Natural killer cell treated with Interleukin-12 subunit alpha and Interleukin-12 subunit beta and Interleukin-15 and Interleukin-18, amount 100 ng/mL, for 72 hours (primary cell): ENCODE measurements around the gene SLC28A1. TPM values are rescaled to one million over a fixed set of nuclear protein-coding genes. Genes with fewer than 3 reads are reported as not detected.

Source experiments
- ATAC-seq, 2 donors: fragments of 150-1000 bp; cut with Tn5 transposase in 1 of 2; sonication (Bioruptor Pico), chemical (Tn5 transposase) in 1 of 2; 2 replicates each; pipeline ENCODE4 v1.10.0; 2021
- DNase-seq: peaks from one replicate; pipeline ENCODE4 v3.0.0; 2022; ENCODE audit warnings: low spot score
- H3K27ac Mint-ChIP-seq, 2 donors: 1 replicate in 1 of 2; 2 replicates in 1 of 2; pipeline ENCODE4 v1.8.0; 2022; ENCODE audit warnings: mixed read lengths in 2 of 2, mild to moderate bottlenecking in 1 of 2, moderate library complexity in 1 of 2
- H3K27me3 Mint-ChIP-seq, 2 donors: 1 replicate in 1 of 2; 2 replicates in 1 of 2; pipeline ENCODE4 v1.8.0; 2022; ENCODE audit warnings: mixed read lengths in 2 of 2
- H3K36me3 Mint-ChIP-seq: one replicate; pipeline ENCODE4 v1.8.0; 2022; ENCODE audit warnings: mixed read lengths
- H3K4me1 Mint-ChIP-seq, 2 donors: 1 replicate in 1 of 2; 2 replicates in 1 of 2; pipeline ENCODE4 v1.8.0; 2022; ENCODE audit warnings: low read depth in 2 of 2, mixed read lengths in 2 of 2, mild to moderate bottlenecking in 1 of 2
- H3K4me3 Mint-ChIP-seq: one replicate; pipeline ENCODE4 v1.8.0; 2022; ENCODE audit warnings: mixed read lengths
- H3K9me3 Mint-ChIP-seq: 2 replicates; pipeline ENCODE4 v1.8.0; 2022; ENCODE audit warnings: mixed read lengths
- total RNA-seq, 2 donors: library from RNA; stranded (reverse); gene quantifications; one replicate each; pipeline ENCODE4 v1.2.3, GENCODE V29; 2022

SLC28A1 gene
- total RNA-seq, 2 donors from 2014 or later = not detected

GRCh38 chr15:84934942-84935729 is 50.7 kb downstream of the SLC28A1 start:
- ATAC-seq = peak; percentile 33 to 40
- H3K27ac Mint-ChIP-seq = no peak overlapping the region

GRCh38 chr15:84937144-84937543 is 52.7 kb downstream of the SLC28A1 start:
- no peak for DNase-seq
- Mint-ChIP-seq H3K4me3 (no peak overlapping the region), H3K36me3 (no peaks in the 10 kb centered on the region), H3K4me1 (no peaks in the 10 kb centered on the region), H3K27me3 (peaks cover 5 to 14% of the 10 kb centered on the region in 2 donors), H3K9me3 (no peaks in the 10 kb centered on the region), H3K27ac (no peak overlapping the region)
- ATAC-seq = no peak

More at GRCh38 chr15:84934942-84935729, 50.7 kb downstream of the SLC28A1 start:
- H3K4me1 Mint-ChIP-seq = no peaks in the 10 kb centered on the region
- no peak overlapping the region for H3K4me3 Mint-ChIP-seq
- DNase-seq = no peak
- H3K36me3 Mint-ChIP-seq = no peaks in the 10 kb centered on the region
- H3K27me3 Mint-ChIP-seq = peaks cover 2 to 14% of the 10 kb centered on the region in 2 donors
- no peaks in the 10 kb centered on the region for H3K9me3 Mint-ChIP-seq

- no peak overlapping the region for H3K4me3 Mint-ChIP-seq
- H3K9me3 Mint-ChIP-seq = no peaks in the 10 kb centered on the region
- H3K4me1 Mint-ChIP-seq = no peaks in the 10 kb centered on the region
- peaks cover 5 to 14% of the 10 kb centered on the region in 2 donors for H3K27me3 Mint-ChIP-seq
- no peak overlapping the region for H3K27ac Mint-ChIP-seq
- H3K36me3 Mint-ChIP-seq = no peaks in the 10 kb centered on the region
- DNase-seq (no peak), ATAC-seq (no peak)
These were observed 54.3 kb downstream of the SLC28A1 start for GRCh38 chr15:84938726-84939125.

GRCh38 chr15:84940399-84940798 is 55.9 kb downstream of the SLC28A1 start:
- Mint-ChIP-seq H3K4me3 (no peak overlapping the region), H3K4me1 (no peaks in the 10 kb centered on the region), H3K27ac (no peak overlapping the region), H3K27me3 (peaks cover 5 to 14% of the 10 kb centered on the region in 2 donors), H3K36me3 (no peaks in the 10 kb centered on the region), H3K9me3 (no peaks in the 10 kb centered on the region)
- ATAC-seq = no peak
- no peak for DNase-seq

GRCh38 chr15:84942456-84942855 is 58.0 kb downstream of the SLC28A1 start:
- DNase-seq (no peak), ATAC-seq (no peak)
- Mint-ChIP-seq H3K27ac (no peak overlapping the region), H3K27me3 (peaks cover 5 to 14% of the 10 kb centered on the region in 2 donors), H3K36me3 (no peaks in the 10 kb centered on the region), H3K4me3 (no peak overlapping the region), H3K4me1 (no peaks in the 10 kb centered on the region), H3K9me3 (no peaks in the 10 kb centered on the region)

GRCh38 chr15:84944311-84944710 is 59.8 kb downstream of the SLC28A1 start:
- H3K4me1 Mint-ChIP-seq = no peaks in the 10 kb centered on the region

GRCh38 chr15:84944861-84945260 is 60.4 kb downstream of the SLC28A1 start:
- no peaks in the 10 kb centered on the region for H3K9me3 Mint-ChIP-seq
- peaks cover 3 to 8% of the 10 kb centered on the region in 2 donors for H3K27me3 Mint-ChIP-seq
- H3K27ac Mint-ChIP-seq = no peak overlapping the region
- H3K36me3 Mint-ChIP-seq = no peaks in the 10 kb centered on the region
- H3K4me1 Mint-ChIP-seq = no peaks in the 10 kb centered on the region
- H3K4me3 Mint-ChIP-seq = no peak overlapping the region
- ATAC-seq (peak in 1 of 2 donors; percentile 17), DNase-seq (no peak)

More at GRCh38 chr15:84944311-84944710, 59.8 kb downstream of the SLC28A1 start:
- Mint-ChIP-seq H3K4me3 (no peak overlapping the region), H3K9me3 (no peaks in the 10 kb centered on the region), H3K27ac (no peak overlapping the region), H3K27me3 (peaks cover 3 to 9% of the 10 kb centered on the region in 2 donors), H3K36me3 (no peaks in the 10 kb centered on the region)
- ATAC-seq = peak; percentile 4 to 31
- DNase-seq = no peak

- Mint-ChIP-seq H3K27ac (no peak overlapping the region), H3K9me3 (no peaks in the 10 kb centered on the region), H3K36me3 (no peaks in the 10 kb centered on the region), H3K4me3 (no peak overlapping the region), H3K4me1 (no peaks in the 10 kb centered on the region), H3K27me3 (peaks cover 2 to 8% of the 10 kb centered on the region in 2 donors)
- DNase-seq (no peak), ATAC-seq (peak in 1 of 2 donors; percentile 7)
These were observed 62.5 kb downstream of the SLC28A1 start for GRCh38 chr15:84946772-84947489.

GRCh38 chr15:84947947-84948830 is 63.7 kb downstream of the SLC28A1 start:
- H3K4me3 Mint-ChIP-seq = no peak overlapping the region
- DNase-seq (no peak), ATAC-seq (no peak)
- no peak overlapping the region for H3K27ac Mint-ChIP-seq
- no peaks in the 10 kb centered on the region for H3K9me3 Mint-ChIP-seq
- H3K4me1 Mint-ChIP-seq = no peaks in the 10 kb centered on the region
- no peaks in the 10 kb centered on the region for H3K36me3 Mint-ChIP-seq
- peaks cover 5 to 8% of the 10 kb centered on the region in 2 donors for H3K27me3 Mint-ChIP-seq

GRCh38 chr15:84949043-84949442 is 64.6 kb downstream of the SLC28A1 start:
- ATAC-seq (no peak), DNase-seq (no peak)
- H3K4me3 Mint-ChIP-seq = no peak overlapping the region
- H3K27ac Mint-ChIP-seq = no peak overlapping the region
- H3K9me3 Mint-ChIP-seq = no peaks in the 10 kb centered on the region
- peaks cover 5 to 8% of the 10 kb centered on the region in 2 donors for H3K27me3 Mint-ChIP-seq
- no peaks in the 10 kb centered on the region for H3K36me3 Mint-ChIP-seq
- H3K4me1 Mint-ChIP-seq = no peaks in the 10 kb centered on the region

- ATAC-seq (no peak), DNase-seq (no peak)
- Mint-ChIP-seq H3K4me1 (no peaks in the 10 kb centered on the region), H3K4me3 (no peak overlapping the region), H3K36me3 (no peaks in the 10 kb centered on the region), H3K9me3 (no peaks in the 10 kb centered on the region), H3K27ac (no peak overlapping the region), H3K27me3 (peaks cover 5 to 8% of the 10 kb centered on the region in 2 donors)
These were observed 65.5 kb downstream of the SLC28A1 start for GRCh38 chr15:84949845-84950569.

- ATAC-seq (no peak), DNase-seq (no peak)
- Mint-ChIP-seq H3K27ac (no peak overlapping the region), H3K9me3 (no peaks in the 10 kb centered on the region), H3K27me3 (peaks cover 5 to 10% of the 10 kb centered on the region in 2 donors), H3K4me3 (no peak overlapping the region), H3K36me3 (no peaks in the 10 kb centered on the region), H3K4me1 (no peaks in the 10 kb centered on the region)
These were observed 66.2 kb downstream of the SLC28A1 start for GRCh38 chr15:84950570-84951111.

- Mint-ChIP-seq H3K4me3 (no peak overlapping the region), H3K36me3 (no peaks in the 10 kb centered on the region), H3K27ac (no peak overlapping the region), H3K27me3 (peaks cover 13 to 20% of the 10 kb centered on the region in 2 donors), H3K4me1 (peaks cover 0 to 4% of the 10 kb centered on the region in 2 donors), H3K9me3 (no peaks in the 10 kb centered on the region)
- DNase-seq (no peak), ATAC-seq (no peak)
These were observed 67.3 kb downstream of the SLC28A1 start for GRCh38 chr15:84951736-84952135.
